ENCODE results near the gene ADGRD1.

The ADGRD1 gene

GRCh38 chr12:131093971-131094830 is 140.5 kb downstream of the ADGRD1 start:
- DNase-seq = no peak

DNA sequence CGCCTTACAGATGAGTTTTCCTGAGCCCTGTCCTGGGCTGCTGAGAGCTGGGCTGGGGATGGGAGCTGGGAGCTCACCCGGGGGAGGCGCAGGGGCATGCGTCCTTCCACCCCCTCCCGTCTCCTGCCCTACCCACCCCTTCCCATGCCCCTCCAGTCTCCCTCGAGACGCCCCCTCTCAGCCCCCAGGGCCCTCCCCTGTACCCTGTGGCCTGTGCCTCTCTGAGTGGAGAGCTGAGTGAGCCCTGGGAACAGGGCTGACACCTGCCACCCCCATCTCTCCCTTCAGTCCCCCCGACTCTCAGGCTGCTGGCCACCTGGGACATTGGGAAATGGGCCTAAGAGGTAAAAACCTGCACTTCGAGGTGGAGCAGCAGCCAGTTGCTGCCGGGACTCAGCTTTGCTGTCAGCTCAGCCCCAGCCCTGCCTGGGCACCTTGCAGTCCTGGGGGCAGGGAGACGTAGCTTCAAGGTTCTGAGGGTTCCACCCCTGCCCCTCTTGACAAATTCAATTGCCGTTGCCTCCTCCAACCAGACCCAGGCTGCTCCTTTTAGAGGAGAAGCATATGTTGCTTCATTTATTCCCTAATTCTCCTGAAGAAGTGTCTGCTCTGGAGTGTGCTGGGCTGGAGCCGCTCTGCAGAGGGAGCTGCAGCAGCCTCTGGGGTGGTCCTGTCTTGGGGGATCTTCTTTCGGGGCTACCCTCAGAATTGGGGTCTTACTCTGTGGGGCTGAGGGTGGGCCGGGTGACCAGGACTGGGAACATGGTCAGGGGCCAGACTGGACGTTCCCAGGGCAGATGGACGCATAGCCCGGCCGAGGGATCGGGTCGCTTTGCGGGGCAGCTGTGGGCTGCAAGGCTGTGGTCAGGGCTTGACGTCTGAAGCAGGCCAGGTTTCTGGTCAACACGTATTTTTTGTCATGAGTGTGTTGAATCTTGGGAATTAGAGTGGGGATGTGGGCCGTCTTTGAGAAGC is 141.4 kb downstream of the ADGRD1 start:
- no peak for DNase-seq

DNA sequence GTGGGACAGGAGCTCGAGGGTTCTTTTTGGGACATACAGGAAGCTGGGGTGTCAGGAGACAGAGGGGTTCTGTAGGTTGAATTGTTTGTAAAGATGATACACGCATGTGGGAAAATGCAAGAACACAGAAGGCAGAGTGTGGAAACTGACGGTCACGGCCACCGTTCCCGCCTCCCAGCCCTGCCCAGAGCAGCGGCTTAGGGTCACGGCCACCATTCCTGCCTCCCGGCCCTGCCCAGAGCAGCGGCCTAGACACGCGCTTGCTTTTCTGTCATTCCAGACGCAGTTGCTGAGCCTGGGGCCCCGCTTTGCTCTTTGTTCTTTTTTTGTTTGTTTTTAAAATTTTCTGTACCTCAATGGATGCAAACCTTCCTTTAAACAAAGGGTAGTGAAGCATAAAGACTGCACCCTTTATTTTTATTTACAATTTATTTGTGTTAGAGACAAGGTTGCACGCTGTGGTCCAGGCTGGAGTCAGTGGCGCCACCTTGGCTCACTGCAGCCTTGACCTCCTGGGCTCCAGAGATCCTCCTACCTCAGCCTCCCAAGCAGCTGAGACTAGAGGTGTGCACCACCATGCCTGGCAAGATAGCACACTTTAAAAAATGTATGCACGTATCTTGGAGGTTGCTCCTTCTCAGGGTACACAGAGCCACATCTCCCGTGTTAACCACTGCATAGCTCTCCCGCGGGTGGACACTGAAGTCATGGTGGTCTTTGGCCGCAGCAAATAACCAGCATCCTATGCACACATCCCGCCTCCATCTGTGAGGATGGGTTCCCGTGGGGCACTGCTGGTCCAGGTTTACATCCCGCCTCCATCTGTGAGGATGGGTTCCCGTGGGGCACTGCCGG is 142.3 kb downstream of the ADGRD1 start:
- DNase-seq = no peak

DNA sequence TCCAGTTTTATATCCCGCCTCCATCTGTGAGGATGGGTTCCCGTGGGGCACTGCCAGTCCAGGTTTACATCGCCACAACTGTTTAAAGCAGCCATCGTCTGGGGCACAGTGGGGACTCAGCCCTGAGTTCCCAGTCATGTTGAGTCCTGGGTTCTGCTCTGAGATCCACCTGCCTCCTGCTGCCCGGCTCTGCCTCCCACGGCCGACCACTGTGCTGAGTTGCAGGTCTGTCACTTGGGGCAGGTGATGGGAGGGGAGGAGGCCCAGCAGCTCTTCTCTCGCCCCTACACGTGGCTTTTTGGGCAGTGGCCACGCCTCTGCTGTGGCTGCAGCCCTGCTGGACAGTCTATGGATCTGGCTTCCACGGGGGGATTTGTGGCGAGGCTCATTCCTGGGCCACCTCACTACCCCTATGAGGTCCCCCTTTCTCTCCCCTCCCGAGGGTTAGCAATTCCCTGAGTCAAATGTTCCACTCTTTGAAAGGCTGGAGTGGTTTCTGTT is 143.0 kb downstream of the ADGRD1 start:
- no peak for DNase-seq

GRCh38 chr12:131097202-131098177 is 143.8 kb downstream of the ADGRD1 start:
- no peak for DNase-seq

DNA sequence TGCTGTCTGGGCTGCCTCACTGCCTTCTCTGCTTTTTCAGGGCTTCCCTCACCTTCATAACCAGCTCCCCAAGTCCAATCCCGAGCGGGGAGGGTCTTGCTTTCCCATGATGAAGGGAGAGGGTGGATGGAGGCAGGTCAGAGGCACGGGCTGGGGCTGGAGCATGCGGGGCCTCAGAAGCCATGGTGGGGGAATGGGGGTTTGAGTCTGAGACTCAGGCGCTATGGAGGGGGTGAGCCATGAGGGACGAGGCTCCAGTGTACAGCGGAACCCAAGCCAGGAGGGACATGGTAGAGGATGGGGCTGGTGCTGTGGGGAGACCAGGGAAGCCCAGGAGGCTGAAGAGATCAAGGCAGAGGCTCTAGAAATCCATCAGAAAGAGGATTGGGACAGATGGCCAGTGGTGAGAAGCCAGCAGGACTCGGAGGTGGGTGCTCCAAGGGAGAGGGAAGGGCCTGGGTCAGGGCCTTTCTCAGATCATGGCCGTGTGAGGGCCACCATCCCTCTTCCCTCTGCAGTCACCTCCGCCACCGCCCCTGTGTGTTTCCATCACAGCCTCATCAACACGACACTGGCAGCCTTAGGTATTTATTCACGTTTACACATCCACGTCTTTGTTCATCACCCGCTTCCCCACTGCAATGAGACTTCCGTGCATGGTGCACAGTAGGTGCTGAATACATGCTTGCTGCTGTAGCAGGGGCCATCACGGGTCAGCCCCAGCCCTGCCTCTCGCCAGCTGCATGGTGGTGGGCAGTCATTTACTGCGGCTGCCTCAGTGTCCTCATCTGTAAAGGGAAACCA is 144.7 kb downstream of the ADGRD1 start:
- no peak for DNase-seq

GRCh38 chr12:131100031-131100674 is 146.4 kb downstream of the ADGRD1 start:
- no peak for DNase-seq

GRCh38 chr12:131101006-131101405 is 147.3 kb downstream of the ADGRD1 start:
- no peak for DNase-seq

DNA sequence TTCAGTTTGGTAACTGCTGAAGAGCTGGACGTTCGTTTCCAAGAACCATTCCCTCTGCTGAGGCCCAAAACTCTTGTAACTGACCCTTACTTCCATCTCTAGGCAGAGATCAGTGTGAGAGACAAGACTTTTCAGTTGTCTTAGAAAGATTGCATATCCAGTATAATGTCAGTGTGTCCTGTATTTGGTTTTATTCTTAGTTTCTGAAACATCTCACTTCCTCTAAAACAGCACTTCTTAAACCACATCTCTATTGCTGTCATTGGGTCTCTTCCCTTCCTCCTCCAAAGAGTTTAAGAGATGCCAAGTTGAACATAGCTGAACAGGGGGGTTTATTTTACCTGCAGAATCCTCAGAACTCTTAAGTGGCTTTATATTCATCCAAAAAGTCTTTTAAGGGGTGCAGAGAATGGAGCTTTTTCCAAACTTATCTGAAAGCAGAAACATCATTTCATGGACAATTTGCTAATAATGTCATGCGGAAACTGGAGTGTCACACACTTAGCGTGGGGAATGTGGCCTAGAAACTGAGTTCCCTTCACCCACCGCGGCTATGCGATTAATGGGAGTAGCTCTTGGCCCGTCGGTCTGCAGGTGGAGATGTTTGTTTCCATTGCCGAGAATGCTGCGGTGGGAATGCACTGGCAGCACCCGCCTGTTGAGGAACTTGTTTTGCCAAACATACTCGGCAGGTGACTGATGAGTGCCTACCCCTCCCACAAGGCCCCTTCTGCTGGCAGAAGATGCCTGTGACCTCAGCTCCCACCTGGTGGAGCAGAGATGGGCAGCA is 148.2 kb downstream of the ADGRD1 start:
- DNase-seq = no peak

DNA sequence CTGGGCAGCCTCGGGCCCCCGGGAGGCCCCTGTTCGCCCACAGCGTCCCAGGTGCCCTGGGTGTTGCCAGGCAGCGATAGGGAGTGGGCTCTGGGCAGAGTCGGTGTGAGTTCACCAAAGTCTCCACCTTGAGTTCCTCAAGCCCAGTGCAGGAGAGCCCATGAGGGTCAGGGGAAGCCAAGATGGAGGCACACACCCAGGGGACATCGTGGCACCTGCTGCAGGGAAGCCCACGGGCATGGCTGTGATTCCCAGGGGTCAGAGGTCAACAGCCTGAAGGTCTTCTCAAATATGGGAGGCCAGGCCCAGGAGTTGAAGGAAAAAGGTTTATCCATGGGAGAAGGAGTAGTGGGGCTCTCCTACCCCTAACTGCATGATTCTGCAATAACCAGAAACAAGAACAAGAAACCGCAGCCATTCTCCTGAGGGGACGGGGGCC is 148.8 kb downstream of the ADGRD1 start:
- no peak for DNase-seq

DNA sequence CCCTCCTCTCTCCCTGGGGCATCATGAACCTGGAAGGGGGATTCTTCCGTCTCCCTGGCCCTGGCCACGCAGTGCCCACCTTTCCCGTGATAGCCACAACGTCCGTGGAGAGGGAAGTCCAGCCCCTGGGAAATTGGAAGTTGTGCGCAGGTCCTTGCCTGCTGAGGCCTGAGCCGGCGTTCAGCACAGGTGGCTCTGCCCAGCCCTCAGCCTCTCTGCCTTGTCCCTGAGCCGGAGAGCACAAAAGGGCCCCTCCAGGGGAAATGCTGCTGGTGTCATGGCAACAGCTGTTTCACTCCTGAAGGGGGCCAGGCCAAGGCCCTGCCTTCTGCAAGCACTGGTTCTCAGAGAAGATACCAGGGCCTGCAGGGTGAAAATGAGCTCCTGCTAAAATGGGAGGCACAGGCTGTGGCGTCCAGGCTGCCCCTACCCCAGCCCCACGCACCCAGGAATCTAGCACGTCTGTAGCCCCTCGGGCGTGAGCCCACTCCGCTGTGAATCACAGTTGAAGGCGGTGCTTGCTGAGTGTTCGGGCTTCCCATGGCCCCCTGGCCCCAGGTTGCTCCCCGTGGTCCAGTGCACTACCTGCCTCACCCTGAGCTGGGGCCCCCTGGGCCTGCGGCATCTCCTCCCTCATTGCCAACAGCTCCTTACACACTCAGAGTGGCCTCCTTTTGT is 149.4 kb downstream of the ADGRD1 start:
- DNase-seq = no peak

- DNase-seq = no peak
Observed at GRCh38 chr12:131103669-131104462, 150.2 kb downstream of the ADGRD1 start.

DNA sequence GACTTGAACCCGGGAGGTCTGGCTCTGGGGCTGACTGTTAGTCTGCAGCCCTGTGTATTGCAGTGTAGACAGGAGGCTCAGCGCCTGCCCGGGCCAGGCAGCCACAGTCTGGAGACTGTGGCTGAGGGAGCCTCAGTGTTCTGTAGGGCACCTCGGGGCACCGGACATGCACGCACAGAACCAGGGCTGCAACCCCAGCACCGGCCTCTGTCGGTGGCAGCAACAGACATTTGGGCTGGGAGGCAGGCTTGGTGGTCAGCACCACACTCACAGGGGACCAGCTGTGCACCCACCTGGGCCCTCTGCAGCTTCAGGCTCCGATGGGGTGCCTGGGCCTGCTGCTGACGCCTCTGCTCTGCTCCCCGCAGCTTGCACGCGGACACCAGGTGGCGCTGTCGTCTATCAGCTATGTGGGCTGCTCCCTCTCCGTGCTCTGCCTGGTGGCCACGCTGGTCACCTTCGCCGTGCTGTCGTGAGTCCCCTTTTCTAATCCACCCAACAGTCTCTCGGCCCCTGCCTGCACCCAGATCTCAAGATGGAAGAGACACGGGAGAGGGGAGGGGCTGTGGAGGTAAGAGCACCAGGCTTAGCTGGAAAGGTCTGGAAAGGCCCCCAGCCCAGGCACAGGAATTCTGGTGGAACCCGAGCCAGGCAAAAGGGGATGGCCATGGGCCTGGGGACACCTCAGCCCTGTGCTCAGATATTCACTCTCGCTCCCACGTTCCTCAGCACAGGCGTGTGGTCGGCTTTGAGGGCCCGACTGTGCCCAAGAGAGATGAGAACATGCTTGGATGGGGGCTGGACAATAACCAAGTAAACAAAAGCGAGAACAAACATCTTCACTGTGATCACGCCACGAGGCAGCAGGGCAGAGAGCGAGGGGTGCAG is 151.0 kb downstream of the ADGRD1 start:
- peak; percentile 55 for DNase-seq

- DNase-seq = no peak
Observed at GRCh38 chr12:131105351-131105735, 151.6 kb downstream of the ADGRD1 start.

DNA sequence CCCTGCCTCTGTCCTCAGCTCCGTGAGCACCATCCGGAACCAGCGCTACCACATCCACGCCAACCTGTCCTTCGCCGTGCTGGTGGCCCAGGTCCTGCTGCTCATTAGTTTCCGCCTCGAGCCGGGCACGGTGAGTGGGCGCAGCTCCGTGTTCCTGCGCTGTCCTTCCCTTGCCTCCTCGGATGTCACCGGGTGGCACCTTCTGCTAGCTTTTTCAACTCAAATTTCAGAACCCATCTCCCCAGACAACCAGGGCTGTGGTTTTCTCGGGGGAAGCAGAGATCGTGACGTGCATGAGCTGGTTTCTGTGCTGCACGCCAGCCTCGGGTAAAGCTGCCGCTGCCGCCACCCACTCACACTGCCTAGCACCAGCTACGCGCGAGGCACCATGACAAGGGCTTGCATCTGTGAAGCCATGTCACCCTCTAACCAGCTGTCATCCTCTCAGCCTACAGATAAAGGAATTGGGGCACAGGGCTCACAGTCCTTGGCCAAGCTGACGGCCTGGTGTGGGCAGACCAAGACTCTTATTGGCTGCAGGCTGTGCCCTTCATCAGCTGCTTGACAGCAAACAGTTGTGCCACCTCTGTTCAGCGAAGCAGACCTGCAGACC is 152.1 kb downstream of the ADGRD1 start:
- DNase-seq = no peak

DNA sequence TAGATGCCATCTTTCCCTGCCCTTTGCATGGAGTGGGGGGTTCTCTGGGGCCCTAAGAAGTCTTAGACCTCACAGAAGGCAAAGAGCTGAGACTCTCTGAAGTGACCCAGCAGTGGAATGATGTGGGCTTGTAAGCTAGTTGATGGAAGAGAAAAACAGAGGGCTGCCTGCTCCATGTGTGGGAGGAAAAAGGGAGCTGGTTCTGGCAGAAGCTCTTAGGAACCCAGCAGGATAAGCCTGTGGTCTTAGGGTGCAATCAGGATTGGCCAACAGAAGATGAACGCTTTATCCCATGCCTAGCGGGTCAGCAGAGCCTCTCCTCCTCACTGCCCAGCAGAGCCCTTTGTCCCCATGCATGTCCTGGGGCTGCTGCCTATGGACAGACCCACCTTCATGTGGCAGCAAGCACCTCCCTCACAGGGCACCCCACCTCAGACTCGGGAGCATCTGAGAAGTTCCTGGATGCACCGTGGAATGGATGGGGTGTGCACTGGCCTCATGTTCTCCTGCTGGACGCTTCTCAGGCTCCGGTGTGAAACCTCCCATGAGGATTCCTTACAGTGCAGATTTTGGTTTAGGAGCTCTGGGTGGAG is 152.7 kb downstream of the ADGRD1 start:
- no peak for DNase-seq

Data from SHP77 treated with DMSO at 0.1 percent for 48 hours (cell line).